Measurements from ENCODE around the gene TMTC1.

Gene TMTC1

DNA sequence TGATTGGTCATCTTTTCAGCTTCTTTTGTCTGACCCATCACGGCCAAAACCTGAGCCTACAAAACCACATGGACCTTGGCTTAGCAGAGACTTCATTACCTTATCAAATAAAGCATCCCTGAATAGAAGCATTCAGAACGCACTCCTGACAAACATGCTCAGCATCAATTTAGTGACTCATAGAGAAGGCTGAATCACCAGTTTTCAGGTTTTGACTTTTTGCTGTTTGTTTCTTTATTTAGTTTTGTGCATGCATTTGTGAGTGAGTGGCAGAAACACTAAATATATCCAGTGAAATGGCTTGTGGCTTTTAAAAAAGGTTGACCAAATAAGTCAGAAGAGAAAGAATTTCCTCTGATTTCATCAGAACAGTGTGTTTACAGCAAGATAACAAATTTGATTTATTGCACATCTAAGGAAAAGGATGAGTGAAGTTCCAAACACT is 267.3 kb downstream of the TMTC1 start:
- H3K4me3 ChIP-seq (replicated peaks; ENCODE audit: low read depth, low read length), result no peak overlapping the region
- TF ChIP-seq, protein P1, sequence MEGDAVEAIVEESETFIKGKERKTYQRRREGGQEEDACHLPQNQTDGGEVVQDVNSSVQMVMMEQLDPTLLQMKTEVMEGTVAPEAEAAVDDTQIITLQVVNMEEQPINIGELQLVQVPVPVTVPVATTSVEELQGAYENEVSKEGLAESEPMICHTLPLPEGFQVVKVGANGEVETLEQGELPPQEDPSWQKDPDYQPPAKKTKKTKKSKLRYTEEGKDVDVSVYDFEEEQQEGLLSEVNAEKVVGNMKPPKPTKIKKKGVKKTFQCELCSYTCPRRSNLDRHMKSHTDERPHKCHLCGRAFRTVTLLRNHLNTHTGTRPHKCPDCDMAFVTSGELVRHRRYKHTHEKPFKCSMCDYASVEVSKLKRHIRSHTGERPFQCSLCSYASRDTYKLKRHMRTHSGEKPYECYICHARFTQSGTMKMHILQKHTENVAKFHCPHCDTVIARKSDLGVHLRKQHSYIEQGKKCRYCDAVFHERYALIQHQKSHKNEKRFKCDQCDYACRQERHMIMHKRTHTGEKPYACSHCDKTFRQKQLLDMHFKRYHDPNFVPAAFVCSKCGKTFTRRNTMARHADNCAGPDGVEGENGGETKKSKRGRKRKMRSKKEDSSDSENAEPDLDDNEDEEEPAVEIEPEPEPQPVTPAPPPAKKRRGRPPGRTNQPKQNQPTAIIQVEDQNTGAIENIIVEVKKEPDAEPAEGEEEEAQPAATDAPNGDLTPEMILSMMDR (IDR thresholded peaks at IDR 0.05; ENCODE audit: low read depth, low read length, missing control alignments), result no peak
- DNase-seq (ENCODE audit: extremely low read depth, low read depth), result no peak

DNA sequence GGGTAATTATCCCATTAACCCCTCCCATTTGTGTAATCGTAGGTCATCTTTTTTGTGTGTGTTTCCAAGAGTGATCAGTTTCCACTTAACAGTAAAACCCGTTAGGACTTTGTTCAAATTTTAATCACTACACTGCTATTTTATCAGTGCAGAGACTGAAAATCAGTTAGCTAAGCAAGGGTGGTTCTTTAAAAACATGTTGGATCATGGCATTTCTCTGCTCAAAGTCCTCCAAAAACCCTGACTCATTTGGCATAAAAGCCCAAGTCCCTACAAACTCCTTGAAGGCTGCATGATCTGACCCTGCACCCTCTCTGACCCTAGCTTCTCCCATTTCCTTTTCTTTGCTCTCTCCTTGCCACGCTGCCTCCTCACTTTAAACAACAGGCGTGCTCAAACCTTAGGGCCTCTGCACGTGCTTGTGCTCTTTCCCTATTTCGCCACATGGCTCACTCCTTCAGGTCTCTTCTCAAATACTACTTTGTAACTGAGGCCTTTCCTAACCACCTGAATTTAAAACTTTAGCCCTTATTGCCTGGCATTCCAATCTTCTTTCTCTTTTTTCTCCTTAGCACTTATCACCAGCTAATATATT is 273.1 kb downstream of the TMTC1 start:
- no peak overlapping the region for H3K4me3 ChIP-seq (replicated peaks; ENCODE audit: low read depth, low read length)
- TF ChIP-seq, protein P1 (IDR thresholded peaks at IDR 0.05; ENCODE audit: low read depth, low read length, missing control alignments), result no peak
- no peak for DNase-seq (ENCODE audit: extremely low read depth, low read depth)

DNA sequence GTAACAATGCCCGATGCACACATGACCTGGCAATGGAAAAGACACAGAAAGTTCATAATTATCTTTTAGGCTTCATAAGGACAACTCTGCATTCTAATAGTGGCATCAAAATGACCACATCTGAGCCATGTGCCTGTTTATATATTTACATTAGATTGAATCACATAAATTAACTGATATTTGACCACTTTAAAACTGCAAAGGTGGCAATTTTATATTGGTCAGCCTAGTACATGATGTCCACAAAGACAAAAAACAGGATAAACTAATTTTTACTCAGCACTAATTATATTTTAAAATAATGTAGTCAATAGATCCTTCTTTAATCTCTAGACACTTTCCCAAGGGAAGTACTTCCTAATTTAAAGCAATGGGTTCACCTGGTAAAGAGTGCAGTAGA is 274.2 kb downstream of the TMTC1 start:
- no peak for DNase-seq (ENCODE audit: extremely low read depth, low read depth)
- TF ChIP-seq, protein P1 (IDR thresholded peaks at IDR 0.05; ENCODE audit: low read depth, low read length, missing control alignments), result no peak
- H3K4me3 ChIP-seq (replicated peaks; ENCODE audit: low read depth, low read length), result no peak overlapping the region

DNA sequence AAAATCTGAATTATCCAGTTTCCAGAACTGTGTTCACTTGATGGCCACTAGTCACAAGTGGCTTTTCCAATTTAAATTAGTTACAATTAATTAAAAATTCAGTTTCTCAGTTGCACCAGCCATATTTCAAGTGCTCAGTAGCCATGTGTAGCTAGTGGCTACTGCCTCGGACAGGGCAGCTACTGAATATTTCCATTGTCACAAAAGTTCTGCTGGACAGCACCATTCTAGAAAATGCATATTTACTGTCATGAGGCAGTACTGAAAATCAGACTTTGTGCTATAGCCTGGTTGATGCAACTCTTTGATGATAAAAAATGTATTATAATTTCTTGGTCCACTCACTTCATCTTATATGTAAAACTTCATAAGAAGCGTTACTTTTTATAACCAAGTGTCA is 274.8 kb downstream of the TMTC1 start:
- DNase-seq (ENCODE audit: extremely low read depth, low read depth), result no peak
- TF ChIP-seq, protein P1 (IDR thresholded peaks at IDR 0.05; ENCODE audit: low read depth, low read length, missing control alignments), result no peak
- no peak overlapping the region for H3K4me3 ChIP-seq (replicated peaks; ENCODE audit: low read depth, low read length)

DNA sequence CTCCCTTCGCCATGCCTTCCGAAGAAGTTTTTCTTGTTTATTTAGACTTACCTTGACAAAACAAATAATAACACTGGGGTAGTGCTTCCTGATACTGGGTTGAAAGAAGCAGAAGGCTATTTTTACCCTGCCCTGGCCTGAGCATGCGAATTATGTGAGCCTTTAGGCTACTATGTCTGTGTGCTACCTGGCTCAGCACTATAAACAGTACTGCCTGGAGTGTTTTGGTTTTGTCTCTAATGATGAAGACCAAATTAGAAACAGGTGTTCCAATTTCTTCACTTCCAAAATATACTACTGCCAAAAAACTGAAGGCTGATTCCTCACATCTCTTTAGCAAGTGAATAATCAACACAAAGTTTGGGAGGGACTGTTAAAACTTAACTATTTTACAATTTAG is 278.6 kb downstream of the TMTC1 start:
- no peak overlapping the region for H3K4me3 ChIP-seq (replicated peaks; ENCODE audit: low read depth, low read length)
- TF ChIP-seq, protein P1 (IDR thresholded peaks at IDR 0.05; ENCODE audit: low read depth, low read length, missing control alignments), result no peak
- DNase-seq (ENCODE audit: extremely low read depth, low read depth), result no peak

DNA sequence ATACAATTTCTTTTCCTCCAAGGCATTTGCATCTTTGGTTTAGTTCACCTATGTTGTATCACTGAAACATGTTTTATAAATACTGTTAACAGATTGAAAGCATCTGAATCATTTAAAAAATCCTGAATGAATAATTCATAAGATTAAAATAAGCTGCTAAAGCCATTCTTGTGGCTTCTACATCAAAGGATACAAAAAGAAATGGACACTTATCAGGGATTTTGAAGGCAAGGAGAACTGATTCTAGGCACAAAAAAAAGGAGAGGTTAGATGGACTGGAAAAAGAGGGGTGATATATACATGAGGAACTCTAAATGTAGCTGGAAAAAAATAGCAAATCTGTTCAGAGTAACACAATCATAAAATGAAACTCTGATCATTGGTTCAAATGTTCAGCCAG is 280.5 kb downstream of the TMTC1 start:
- TF ChIP-seq, protein P1 (IDR thresholded peaks at IDR 0.05; ENCODE audit: low read depth, low read length, missing control alignments), result no peak
- no peak overlapping the region for H3K4me3 ChIP-seq (replicated peaks; ENCODE audit: low read depth, low read length)
- no peak for DNase-seq (ENCODE audit: extremely low read depth, low read depth)

DNA sequence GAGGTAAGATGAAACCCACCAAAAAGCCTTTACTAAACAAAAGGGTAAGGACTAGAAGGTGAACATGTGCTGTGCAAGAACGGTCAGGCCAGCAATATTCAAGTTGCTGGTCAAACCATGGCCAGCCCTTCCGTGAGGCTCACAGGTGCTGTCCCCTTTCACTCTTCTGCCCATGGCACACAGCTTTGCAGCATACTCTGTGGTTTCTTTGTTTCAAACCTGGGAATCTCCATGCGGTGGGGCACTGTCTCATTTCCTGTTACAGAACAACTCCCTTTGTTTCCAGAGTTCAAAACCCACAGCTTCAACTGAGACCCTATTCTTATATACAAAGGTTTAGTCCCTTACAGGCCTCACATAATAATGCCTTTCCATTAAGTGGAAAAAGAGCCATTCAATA is 284.5 kb downstream of the TMTC1 start:
- TF ChIP-seq, protein P1 (IDR thresholded peaks at IDR 0.05; ENCODE audit: low read depth, low read length, missing control alignments), result no peak
- DNase-seq (ENCODE audit: extremely low read depth, low read depth), result no peak
- H3K4me3 ChIP-seq (replicated peaks; ENCODE audit: low read depth, low read length), result no peak overlapping the region

All from HFF-Myc (cell line).